Endothelial cell of hepatic sinusoid (primary cell): ENCODE results near the gene TTYH1.

Experiments
- in situ Hi-C: cut with HindIII; loops from 2 replicates; pipeline ENCODE4 v1.10.0; 2017; ENCODE audit warnings: low sequenced_read_pairs

Gene TTYH1

DNA sequence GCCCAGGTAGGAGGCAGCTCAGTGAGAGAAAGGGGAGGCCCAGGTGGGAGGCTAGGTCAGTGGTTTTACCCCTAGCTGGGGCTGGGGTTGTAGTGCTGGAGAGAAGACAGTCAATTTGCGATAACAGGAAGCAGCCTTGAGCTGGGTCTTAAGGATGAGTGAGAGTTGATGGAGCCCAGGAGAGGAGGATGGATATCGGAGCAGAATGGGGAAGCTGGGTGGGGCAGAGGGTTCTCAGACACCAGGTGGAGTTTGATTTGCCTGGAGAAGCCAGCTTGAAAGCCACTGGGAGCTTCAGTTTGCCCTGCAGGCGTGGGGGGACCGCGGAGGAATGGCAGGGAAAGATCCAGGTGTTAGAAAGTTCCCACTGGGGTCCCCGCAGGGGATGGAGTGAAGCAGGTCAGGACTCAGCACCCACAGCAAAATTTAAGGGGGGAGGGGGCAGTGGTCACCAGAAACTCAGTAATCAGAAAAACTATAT is 58.7 kb downstream of the TTYH1 start:
- in situ Hi-C loops = no loop called here

DNA sequence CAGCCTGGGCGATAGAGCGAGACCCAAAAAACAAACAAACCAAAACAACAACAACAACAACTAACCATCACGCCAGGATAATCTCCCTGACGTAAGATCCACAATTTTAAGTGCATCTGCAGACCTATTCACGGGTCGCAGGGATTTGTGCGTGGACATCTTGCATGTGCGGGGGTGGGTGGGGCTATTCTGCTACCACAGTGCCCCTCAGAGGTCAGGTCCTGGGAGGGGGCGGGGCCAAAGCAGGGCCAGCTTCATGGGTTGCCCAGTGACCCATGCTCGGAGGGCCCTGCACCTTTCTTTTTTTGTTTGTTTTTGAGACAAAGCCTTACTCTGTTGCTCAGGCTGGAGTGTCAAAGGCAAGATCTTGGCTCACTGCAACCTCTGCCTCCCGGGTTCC is 60.4 kb downstream of the TTYH1 start:
- in situ Hi-C loops = no loop called here

DNA sequence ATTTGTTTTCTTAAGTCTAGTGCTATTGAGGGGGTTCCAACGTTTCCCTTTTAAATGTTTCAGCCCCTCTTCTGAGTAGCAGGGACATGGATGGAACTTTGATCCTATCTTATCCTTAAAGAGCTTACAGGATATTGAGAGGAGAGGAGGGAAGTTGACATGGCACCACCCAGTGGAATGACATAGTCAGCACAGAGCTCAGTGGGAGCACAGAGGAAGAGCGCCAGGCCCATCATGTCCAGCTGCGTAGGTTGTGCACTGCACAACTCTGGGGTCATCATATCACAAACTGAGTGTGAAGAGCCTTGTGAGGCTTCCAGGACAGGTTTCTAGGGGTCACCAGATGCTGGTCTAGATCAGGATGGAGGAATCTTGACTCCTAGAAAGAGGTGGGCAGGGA is 62.4 kb downstream of the TTYH1 start:
- in situ Hi-C loops = no loop called here

DNA sequence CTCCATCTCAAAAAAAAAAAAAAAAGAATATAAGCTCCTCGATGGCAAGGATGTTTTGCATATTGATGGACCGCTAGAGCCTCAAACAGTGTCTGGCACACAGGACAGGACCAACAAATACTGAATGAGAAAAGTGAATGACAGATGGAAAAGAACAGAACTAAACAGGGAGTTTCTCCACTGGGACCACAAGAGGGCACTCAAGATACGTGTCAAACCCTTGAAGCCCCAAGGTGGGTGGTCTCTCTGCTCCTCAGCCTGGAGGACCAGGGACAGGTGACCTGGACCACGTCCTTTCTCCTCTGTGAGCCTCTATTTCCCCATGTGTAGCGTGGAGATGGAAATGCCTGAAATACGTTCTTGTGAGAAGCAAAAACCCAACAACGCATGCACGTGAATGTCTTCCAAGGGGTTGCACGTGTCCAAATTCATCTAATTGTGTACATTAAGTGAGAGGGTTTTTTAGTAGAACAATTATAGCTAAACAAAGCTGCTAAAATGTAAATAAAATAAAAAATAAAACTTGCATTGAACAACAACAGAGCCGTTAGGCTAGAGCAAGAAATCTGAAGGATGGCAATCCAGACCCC is 63.5 kb downstream of the TTYH1 start:
- in situ Hi-C loops = no loop called here

DNA sequence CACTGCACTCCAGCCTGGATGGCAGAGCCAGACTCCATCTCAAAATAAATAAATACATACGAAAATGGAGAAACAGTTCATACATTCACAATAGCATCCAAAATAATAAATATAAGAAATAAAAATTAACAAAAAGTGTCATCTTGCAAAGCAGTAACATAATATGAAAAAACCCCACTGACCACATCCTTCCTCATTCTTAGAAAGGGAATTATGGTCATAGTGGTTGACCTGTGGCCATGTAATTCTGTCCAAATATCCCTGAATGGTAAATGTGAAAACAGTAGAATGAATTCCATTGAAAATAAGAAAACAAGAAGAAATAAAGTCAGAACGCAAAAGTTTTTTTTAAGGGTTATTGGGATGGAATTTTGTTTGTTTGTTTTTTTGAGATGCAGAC is 64.8 kb downstream of the TTYH1 start:
- in situ Hi-C loops = no loop called here

DNA sequence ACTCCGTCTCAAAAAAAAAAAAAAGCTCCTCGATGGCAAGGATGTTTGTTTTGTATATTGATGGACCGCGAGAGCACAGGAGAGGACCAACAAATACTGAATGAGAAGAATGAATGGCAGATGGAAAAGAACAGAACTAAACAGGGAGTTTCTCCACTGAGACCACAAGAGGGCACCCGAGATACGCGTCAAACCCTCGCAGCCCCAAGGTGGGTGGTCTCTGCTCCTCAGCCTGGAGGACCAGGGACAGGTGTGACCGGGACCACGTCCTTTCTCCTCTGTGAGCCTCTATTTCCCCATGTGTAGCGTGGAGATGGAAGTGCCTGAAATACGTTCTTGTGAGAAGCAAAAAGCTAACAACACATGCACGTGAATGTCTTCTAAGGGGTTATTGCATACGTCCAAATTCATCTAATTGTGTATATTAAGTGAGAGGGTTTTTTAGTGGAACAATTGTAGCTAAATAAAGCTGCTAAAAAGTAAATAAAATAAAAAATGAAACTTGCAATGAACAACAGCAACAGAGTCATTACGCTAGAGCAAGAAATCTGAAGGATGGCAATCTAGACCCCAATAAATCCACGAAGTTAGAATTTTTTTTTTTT is 66.2 kb downstream of the TTYH1 start:
- in situ Hi-C loops = no loop called here

DNA sequence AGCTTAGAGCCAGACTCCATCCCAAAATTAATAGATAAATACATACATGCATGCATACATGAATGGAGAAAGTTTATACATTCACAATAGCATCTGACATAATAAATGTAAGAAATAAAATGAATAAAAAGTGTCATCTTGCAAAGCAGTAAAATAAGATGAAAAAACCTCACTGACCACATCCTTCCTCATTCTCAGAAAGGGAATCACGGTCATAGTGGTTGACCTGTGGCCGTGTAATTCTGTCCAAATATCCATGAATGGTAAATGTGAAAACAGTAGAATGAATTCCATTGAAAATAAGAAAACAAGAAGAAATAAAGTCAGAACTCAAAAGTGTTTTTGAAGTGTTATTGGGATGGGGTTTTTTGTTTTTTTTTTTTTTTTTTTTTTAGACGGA is 67.6 kb downstream of the TTYH1 start:
- in situ Hi-C loops = no loop called here

DNA sequence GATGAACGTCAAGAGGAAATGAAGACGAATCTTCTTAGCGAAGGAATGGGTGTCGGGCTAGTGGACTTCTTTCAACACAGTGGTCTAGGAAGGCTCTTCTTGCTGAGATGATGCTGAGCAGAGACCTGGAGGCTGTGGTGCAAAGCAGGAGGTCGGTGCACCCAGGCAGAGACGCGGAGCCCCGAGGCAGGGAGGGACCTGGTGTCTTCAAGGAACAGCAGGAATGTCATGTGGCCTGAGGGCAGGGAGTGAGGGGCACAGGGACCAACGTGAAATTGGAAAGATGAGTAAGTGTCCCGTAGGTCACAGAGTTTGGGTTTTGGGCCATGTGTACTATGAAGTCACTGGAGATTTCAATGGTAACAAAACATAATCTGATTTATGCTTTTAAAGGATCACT is 69.2 kb downstream of the TTYH1 start:
- in situ Hi-C loops = no loop called here

DNA sequence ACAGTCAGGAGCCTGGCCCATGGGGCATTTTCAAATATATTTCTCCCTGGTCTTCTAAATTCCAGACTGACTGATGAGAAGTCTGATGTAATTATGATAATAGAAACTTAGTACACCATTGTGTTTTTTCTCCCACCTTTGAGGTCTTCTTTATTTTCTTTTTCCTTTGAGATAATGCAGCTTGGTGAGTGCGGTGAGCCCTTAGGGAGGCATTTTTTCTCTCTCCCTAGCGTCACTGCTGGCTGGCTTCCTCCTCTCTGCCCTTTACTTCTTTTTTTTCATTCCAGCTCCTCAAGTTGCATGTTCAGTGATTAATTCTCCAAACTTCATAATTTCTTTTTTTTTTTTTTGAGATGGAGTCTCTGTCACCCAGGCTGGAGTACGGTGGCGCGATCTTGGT is 70.6 kb downstream of the TTYH1 start:
- in situ Hi-C loops = no loop called here
